Measurements from ENCODE around the gene LOX.

LOX gene

DNA sequence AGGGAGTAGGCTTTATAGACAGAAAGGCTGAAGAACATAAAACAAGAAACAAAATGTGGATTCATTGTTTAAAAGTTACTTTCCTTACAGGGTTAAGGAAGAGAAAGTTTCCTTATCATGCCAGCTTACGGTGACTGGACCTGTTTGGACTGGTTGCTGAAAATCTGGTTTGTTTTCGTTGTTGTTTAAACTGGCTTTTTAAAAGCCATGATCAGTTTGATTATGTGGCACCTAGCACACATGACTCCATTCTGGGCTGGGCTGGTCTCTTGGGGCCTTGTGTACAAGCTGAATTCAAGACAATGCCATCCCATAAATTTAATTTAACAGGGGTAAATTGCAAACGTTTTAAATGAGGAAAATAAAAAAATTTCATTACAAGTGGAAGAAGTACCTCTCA, 32.9 kb upstream of the LOX start:
- TF ChIP-seq, protein P1, sequence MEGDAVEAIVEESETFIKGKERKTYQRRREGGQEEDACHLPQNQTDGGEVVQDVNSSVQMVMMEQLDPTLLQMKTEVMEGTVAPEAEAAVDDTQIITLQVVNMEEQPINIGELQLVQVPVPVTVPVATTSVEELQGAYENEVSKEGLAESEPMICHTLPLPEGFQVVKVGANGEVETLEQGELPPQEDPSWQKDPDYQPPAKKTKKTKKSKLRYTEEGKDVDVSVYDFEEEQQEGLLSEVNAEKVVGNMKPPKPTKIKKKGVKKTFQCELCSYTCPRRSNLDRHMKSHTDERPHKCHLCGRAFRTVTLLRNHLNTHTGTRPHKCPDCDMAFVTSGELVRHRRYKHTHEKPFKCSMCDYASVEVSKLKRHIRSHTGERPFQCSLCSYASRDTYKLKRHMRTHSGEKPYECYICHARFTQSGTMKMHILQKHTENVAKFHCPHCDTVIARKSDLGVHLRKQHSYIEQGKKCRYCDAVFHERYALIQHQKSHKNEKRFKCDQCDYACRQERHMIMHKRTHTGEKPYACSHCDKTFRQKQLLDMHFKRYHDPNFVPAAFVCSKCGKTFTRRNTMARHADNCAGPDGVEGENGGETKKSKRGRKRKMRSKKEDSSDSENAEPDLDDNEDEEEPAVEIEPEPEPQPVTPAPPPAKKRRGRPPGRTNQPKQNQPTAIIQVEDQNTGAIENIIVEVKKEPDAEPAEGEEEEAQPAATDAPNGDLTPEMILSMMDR (conservative IDR thresholded peaks at IDR 0.05; ENCODE audit: low read depth, low read length): no peak
- DNase-seq (ENCODE audit: low read depth): no peak
- H3K4me3 ChIP-seq (ENCODE audit: low read length): no peak overlapping the region

DNA sequence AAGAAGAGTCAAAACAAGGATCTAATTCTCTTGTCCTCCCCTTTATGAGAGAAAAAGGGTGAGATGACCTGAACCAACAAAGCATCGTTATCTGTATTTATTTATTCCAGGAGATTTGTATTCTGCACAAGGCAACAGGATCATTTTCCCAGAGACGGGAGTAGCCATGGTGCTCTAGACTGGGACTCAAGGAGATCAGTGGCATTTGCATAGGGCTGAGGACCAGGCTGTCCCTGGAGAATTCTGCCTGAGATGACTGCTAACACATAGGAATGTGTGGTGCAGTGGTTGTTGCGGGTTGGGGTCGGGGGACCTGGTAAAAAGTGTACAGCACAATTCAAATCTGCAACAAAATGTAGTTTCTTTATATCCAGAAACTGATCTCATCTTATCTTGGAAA, 29.0 kb upstream of the LOX start:
- TF ChIP-seq, protein P1 (conservative IDR thresholded peaks at IDR 0.05; ENCODE audit: low read depth, low read length): no peak

DNA sequence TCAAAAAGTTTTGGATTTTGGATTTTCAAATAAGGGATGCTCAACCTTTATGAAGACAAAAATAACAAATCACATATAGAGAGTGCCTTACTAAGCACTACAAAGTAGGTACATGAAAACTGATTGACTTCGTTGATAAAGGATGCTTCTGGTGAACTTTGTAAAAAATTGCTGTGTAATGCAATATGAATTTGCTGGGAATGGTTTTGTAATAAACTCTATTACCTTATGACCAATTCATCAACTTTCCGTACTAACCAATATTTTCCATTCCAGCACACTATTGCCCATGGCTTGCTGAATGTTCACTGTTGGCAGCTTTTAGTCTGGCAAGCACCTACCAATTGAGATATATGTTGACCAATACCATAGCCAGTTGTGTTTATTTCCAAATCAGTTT, 27.9 kb upstream of the LOX start:
- TF ChIP-seq, protein P1 (conservative IDR thresholded peaks at IDR 0.05; ENCODE audit: low read depth, low read length): no peak
- H3K4me3 ChIP-seq (ENCODE audit: low read length): no peak overlapping the region
- no peak for DNase-seq (ENCODE audit: low read depth)

More for the DNA sequence above, 29.0 kb upstream of the LOX start:
- DNase-seq (ENCODE audit: low read depth): no peak
- no peak overlapping the region for H3K4me3 ChIP-seq (ENCODE audit: low read length)

DNA sequence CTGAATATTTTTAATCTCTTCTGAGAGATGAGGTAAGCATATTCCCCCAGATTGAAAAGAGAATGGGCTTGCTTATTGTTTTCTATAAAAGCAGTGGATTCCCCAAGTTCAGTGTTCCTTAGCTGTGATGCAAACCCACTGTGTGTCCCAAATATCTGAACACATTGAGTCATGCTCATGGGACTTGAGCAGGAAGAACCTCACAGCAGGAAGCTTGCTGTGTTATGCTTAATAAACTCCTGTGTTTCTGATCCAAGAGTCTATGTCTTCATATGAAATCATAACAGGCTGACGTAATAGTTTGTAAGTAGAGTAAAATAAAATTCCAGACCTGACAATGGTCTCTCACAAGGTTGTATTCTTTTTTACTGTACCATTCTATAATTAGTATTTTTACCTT, 24.8 kb upstream of the LOX start:
- no peak for DNase-seq (ENCODE audit: low read depth)
- H3K4me3 ChIP-seq (ENCODE audit: low read length): no peak overlapping the region
- TF ChIP-seq, protein P1 (conservative IDR thresholded peaks at IDR 0.05; ENCODE audit: low read depth, low read length): no peak

DNA sequence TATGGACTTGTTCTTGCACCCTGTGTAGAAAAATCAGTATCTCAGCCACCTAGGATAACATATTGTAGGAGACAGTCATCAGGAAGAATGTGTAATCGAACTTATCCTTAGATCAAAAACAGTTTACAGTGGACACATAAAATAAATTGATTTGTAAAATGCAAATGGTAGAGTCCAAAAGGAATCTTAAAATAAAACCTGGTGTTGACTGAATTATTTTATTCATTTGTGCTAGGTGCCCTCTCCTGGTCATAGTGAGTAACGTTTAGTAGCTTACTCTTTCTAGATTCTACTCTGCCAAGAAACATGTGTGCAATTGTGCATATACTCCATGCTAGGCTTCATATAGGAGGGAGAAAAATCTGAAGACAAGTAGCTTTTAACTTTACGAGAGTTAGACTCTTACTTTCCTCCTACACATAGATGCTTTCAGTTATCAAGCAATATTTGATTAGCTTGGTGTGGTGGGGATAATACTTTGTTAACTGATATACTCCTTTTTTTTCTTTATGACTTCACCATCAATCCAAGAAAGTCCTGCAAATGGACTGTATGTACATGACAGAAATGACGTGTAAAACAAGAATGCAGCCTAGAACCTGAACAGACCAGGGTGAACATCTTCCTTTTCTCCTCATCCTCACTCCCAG, 23.7 kb upstream of the LOX start:
- no peak overlapping the region for H3K4me3 ChIP-seq (ENCODE audit: low read length)
- DNase-seq (ENCODE audit: low read depth): no peak
- TF ChIP-seq, protein P1 (conservative IDR thresholded peaks at IDR 0.05; ENCODE audit: low read depth, low read length): peak; percentile 62

DNA sequence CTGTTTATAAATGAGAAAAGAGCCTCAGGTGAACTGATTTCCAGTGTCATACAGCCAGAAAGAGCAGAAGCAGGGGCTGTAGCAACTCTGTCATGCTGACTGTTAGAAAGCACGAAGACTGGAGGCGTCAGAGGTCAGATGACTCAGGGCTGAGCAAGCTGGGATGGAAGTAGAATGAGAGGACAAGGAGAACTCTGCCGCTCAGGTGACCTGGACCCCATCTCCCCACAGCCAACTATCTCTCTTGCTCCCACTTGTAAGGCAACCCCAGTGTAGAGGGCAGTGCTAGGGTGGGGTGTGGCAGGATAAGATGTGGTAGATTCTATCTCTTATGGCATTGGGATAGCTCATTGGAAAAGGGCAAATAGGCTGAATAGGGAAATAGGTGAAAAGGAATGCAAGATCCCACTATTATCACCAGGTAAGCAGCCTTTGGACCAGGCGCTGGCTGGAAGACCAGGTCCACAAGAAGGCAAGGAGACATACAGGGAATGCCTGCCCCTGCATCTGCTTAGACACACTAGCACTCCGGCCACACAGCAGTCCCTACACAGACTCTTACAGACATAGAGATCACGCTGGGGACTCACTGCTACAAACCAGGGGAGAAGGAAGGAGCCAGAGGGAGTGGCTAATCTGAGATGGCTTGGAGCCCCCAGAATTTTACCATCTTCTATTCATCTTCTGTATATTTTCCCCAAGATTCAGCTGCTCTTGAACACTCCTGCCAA, 21.2 kb upstream of the LOX start:
- no peak overlapping the region for H3K4me3 ChIP-seq (ENCODE audit: low read length)
- DNase-seq (ENCODE audit: low read depth): no peak
- TF ChIP-seq, protein P1 (conservative IDR thresholded peaks at IDR 0.05; ENCODE audit: low read depth, low read length): no peak

DNA sequence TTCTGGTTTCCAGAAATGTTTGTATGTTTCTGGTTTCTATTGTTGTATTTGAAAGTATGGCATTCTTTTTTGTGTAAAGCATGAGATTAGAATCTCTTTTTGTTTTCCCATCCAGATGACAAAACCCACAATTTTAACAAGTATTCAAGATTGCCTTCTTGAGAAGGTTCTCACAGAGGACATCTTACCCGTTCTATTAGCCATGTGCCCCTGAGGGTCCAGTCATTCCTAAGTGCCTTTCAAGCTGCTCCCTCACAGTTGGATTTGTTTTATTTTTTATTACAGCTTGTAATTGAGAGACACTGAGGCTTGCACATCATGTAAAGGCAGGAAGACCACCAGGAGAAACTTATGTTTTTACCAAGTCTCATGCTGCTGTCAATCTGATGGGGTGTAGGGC, 19.3 kb upstream of the LOX start:
- DNase-seq (ENCODE audit: low read depth): no peak
- TF ChIP-seq, protein P1 (conservative IDR thresholded peaks at IDR 0.05; ENCODE audit: low read depth, low read length): no peak

More for the DNA sequence above, 19.3 kb upstream of the LOX start:
- H3K4me3 ChIP-seq (ENCODE audit: low read length): no peak overlapping the region
